GM10266 (cell line): Measurements from ENCODE around the gene UROC1.

ENCODE experiments used
- DNase-seq: peaks from one replicate; pipeline ENCODE4 v3.0.0; 2012; ENCODE audit errors: extremely low spot score
- TF ChIP-seq, protein P1 (sequence below): IDR thresholded peaks from 2 replicates; pipeline ENCODE4 v1.5.1; 2012; ENCODE audit warnings: mild to moderate bottlenecking, low read depth; ENCODE audit not compliant: control insufficient read depth, insufficient read depth; ENCODE audit errors: missing control alignments

UROC1 gene

DNA sequence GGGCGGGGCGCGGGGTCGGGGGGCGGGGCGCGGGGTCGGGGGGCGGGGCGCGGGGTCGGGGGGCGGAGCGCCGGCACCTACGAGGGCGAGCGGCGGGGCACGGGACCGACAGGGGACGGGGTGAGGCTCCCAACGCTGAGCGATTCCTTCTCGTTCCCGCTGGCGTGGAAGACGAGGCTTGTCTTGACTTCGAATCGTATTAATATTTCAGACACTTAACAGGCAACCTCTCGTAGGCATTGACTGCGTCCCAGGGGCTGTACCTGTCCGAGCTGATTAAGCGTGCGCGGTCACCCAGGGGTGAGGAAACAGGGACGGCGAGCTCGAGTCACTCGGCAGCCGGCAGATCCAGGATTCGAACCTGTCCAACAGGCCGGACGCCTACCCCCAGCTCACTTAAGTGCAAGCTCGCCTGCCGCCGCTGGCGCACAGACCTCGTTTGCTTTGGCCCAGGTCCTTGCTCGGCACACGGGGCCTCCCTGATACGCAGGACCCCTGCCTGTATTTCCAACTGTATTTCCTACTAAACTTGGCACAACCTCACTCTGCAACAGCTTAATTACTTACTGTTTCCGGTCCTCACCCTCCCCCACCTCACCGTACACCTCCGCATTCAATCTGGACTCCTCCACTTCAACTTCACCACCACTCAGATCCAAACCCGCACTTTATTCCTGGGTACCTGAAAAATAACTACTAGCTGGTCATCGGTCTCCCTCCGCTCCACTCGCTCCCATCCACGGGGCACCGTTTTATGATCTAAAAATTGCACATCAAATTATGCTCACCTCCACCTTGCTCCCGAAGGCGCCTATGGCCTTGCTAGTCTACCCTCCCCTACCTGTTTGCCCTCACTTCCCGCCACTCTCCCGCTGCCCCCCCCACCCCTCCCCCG lies 41.2 kb downstream of the UROC1 start:
- DNase-seq = no peak
- TF ChIP-seq, protein P1, sequence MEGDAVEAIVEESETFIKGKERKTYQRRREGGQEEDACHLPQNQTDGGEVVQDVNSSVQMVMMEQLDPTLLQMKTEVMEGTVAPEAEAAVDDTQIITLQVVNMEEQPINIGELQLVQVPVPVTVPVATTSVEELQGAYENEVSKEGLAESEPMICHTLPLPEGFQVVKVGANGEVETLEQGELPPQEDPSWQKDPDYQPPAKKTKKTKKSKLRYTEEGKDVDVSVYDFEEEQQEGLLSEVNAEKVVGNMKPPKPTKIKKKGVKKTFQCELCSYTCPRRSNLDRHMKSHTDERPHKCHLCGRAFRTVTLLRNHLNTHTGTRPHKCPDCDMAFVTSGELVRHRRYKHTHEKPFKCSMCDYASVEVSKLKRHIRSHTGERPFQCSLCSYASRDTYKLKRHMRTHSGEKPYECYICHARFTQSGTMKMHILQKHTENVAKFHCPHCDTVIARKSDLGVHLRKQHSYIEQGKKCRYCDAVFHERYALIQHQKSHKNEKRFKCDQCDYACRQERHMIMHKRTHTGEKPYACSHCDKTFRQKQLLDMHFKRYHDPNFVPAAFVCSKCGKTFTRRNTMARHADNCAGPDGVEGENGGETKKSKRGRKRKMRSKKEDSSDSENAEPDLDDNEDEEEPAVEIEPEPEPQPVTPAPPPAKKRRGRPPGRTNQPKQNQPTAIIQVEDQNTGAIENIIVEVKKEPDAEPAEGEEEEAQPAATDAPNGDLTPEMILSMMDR = no peak

DNA sequence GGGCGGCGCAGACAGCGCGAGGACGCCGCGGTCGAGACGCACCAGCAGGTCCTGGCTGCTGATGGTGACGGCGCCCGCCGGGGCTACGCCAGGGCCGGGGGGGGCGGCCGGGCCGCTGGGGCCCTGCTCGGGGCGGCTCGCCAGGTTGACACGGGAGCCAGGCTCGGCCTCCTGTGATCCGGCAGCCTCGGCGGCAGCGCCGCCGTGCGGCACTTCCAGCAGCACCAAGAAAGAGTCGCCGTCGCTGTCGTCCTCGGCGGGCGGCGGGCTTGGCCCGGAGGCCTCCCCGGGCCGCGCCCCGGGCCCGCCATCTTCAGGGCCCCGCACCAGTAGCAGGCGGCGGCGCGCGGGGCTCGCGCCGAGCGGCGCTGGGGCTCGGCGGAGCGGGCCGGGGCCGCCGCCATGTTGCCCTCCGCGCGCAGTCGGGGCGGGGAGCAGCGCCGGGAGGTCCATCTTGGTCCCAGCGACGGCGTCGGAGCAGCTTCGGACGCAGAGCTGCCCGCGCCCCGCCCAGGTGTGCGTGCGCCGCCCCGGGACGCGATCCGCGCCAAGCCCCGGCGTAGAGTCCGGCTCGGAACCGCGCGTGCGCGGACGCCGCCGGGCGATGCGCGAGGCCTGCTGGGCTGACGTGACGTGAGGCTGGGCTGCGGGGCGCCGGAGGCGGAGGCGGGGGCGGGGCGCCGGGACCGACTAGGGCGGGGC lies 42.0 kb downstream of the UROC1 start, which contains the start of gene ZXDC:
Gene ZXDC, minus strand, starts transcription at position 479 of the 702 bp plus-strand sequence. Its CDS starts 26 bp downstream, at position 453.
- DNase-seq = peak; percentile 100
- TF ChIP-seq, protein P1 = peak; percentile 78

DNA sequence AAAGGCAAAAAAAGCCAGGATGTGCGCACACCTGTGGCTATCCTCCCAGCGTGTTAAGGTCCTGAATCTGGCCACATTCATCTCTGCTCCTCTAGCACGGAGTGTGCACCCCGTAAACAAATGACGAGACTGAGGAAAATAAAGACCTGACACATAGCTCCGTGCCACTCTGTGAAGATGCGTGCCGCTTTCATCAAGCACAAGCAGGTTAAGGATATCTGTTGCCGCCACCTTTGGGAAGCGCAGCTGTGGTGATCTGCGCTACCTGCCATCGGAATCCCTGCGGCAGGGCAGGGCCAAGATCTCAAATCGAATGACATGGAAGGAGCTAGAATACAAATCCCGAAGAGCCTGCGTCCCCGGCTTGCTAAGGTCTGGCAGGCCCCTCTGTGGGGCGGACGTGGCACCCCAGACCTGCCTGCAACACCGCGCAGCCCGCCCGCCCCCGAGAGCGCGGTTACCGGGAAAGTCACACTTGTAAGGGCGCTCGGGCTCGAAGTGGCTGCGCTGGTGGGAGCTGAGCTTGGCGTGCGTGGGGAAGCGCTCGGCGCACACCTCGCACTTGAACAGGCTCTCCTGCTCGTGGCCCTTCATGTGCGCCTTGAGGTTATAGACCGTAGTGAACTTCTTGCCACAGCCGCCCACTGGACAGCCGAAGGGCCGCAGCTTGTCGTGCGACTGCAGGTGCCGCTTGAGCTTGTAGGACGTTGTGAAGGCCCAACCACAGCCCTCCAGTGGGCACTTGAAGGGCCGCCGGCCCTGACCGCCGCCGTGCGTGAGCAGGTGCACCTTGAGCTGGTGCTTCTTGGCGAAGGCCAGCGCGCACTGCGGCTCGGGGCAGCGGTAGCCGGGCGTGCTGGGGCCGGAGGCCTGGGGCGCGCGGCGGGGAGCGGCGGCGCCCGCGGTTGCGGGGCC lies 42.8 kb downstream of the UROC1 start:
- DNase-seq = peak; percentile 44
- TF ChIP-seq, protein P1 = no peak

DNA sequence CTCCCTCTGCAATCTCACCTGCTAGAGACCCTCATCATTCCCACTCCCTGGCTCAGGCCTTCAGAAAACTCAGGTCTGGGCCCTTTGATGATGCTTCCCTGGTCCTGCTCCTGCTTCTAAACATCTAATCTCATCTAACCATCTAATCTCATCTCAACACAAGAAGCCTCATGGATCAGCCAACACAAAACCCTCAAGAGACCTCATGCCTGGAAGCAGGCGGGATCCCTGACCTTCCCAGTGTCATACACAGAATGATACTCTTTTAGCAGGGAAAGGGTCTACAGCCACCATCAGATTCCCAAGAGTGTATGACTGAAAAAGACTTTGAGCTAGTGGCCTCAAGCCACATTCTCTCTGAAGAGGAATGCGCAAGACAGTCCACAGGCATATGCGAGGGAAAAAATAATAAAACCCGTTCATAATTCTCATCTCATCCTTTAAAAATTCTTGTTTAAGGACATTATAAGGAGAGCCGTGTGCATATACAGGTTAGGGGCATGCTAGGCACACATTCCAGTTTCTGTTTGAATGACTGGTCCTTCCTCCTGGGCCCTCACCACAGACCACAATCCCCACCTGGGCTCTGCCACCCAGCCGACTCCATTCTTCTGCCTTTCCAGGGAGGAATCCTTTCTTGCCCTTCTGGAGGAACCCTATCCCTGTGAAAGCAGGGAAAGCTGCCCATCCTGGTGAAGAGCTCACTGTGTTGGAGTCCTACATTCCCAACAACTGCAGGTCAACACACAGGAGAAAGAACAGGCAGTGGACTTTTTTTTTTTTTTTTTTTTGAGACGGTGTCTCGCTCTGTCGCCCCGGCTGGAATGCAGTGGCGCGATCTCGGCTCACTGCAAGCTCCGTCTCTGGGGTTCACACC lies 44.0 kb downstream of the UROC1 start:
- TF ChIP-seq, protein P1 = no peak
- DNase-seq = no peak

DNA sequence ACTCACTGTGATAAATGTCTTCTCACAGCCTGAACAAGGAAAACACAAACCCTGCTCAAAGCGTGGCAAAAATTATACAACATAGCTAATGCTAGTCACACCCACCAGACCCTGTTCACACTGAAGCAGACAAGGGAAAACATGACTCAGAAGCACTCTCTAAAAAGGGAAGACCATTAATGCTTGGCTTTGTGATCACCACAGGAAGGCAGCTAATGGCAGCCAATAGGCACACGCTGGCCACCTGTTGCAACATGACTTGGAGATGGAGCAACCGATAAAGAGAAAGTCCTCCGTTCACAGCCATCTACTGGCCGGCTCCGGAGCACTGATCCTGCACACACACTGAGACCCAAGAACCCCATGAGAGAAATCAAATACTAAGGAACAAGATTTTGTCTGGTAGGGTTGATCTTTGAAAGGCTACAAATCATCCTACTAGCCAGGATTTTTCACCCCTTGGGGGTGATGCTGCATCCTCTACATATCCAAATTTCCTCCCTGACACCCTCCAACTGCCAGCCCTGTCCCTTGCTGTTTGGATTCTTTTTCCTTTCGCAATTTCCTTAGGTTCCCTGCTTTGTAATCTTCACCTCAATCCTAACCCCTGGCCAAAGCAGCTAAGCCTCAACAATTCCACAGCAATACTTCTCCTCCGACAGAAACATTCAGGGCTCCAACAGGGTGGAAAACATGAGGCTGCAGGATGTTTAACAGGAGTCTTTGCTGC lies 45.1 kb downstream of the UROC1 start:
- peak; percentile 49 for DNase-seq
- TF ChIP-seq, protein P1 = no peak
